NCI-H128 (cell line): ENCODE measurements around the gene LPAR5.
"Not testable (repeated sequence)": the region's sequence is repeated elsewhere in the genome, so short reads cannot be mapped to it uniquely, and the experiment has no call there.

ENCODE experiments used
- DNase-seq: peaks from one replicate; lab custom pipeline; 2025; ENCODE audit not compliant: unreplicated experiment; lab: John Stamatoyannopoulos, UW

LPAR5 gene

DNA sequence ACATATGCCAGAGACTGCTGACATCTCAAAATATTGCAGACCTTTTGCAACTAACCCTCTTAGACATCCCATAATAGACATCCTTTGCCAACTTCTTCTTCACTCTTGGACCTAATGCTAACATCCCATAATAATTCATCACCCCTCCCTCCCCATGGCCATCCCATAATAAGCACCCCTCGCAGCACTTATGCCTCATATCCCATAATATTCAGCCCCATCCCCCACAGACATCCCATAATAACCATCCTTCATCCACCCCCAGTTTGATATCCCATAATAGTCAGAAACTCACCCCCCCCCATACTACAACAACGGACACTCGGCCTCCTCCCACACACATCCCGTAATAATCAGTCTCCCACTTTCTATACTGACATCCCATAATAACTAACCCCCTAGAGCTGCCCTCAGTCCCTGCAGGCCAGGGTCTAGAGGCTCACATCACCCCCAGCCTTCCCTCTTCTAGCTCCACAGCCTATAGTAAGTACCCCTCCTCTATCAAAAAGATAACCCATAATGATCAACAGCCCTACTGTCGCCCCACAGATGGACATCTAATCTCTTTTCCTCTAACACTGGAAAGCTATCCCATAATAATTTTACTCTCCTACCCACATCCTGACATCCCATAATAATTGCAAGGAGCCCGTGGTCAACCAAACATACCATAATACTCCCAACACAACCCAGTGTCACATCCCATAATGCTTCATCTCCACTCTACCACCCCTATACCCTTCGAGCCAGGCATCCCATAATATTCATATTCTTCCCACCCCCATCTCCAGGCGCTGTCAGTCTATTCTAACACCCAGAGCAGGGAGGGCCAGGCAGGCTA lies 27.8 kb downstream of the LPAR5 start:
- no peak for DNase-seq

DNA sequence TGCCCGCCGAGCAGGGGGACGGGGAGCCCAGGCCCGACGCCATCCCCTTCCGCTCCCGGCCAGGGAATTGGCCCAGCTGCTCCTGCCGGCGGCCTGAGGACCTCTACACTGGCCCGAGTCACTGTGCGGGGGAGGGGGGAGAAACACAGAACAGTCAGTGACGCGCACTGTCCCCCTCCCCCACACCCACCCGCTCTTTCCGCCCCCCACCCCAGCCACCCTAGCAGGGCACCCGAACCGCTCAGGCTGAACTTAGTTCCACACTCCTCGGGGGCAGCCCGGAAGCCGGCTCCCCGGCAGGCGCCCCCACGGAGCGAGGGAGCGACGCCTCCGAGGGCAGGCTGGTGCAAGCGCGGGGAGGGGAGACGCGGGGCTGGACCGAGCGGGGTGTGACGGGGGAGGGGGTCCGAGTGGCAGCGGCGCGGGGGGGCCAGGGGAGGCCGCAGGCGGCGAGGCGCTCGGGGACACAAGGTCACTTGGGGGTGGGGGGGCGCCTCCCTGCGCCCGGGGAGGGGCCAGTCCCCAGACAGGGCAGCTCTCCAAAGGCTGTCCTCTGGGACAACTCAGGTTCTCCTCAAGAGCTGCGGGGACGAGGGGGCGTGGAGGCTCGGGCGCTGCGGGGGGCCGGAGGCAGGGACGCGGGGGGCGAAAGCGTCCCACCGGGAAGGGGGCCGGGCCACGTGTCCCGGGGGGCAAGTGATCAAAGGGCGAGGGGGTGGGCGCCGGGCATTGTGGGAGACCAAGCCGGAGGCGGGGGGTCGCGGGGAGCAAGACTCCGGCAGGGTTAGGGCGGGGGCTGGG lies 29.2 kb downstream of the LPAR5 start:
- no peak for DNase-seq

DNA sequence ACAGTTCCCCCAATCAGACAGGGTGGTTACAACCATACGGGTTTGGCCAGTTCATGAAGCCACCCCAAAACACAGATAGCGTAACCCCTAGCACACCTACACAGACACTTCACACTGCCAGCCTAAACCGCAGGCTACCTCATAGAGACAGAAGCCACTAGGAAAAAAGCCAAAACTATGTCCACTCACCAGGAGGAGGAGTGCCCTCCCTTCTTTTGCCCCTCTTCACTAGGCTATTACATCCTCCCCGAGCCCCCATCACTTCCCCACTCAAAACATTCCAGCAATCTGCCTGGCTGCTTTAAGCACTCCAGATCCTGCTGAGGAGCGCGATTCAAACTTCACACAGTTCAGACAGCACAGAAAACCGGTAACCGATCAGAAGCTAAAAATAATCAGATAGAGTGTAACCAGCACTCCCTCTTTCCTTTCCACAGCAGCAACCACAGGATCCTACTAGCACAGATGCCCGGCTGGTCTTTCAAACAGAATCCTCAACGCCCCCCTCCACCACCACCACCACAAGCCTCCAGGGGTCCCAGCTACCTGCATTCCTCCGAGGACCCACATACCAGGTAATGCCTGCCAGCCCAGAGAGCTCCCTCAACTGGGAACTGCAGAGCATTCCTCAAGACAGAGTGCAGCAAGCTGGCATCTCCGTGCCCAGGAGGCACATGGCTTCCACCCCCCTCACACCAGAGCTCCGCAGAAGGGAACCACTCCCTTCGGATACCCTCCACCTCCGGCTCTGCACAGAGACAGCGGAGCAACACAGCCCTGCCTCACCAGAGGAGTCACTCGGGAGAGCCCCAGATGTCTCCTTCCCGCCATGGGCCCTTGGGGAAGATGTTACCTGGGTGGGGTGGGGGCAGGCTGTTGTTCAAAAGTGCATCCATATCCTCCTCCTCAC lies 30.1 kb downstream of the LPAR5 start:
- no peak for DNase-seq

DNA sequence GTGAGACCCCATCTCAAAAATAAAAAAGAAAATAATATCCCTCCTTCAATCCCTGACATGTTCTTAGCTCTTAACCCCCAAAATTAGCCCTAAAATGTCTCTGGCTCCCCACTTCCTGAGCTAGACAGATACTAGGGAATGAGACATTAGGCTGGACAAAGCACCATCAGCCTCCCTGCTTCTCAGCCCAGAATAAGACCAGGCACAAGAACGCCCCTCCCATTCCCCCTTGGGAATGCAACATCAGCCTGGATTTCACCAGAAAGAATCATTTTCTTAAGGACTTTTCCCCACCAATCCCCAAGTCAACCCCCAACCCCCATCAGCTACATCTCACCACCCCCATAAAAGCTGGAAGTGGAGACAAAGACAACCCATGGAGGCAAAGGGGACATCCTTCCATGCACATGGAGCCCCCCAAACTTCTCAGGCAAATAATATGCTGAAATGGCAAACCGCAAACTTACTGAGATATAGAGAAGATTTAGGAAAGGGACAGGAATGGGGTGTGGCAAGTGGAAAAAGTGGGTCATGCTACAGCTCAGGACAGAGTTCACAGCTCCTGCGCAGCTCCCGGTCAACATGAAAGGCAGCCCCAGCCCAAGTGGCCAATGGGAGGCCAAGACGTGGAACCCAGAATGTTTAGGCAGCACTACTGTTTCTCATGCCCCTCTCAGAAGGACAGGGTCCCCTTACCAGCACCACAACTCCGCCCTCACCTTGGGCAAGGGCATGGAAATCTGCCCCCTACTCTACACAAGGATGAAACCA lies 31.3 kb downstream of the LPAR5 start:
- DNase-seq, result no peak

DNA sequence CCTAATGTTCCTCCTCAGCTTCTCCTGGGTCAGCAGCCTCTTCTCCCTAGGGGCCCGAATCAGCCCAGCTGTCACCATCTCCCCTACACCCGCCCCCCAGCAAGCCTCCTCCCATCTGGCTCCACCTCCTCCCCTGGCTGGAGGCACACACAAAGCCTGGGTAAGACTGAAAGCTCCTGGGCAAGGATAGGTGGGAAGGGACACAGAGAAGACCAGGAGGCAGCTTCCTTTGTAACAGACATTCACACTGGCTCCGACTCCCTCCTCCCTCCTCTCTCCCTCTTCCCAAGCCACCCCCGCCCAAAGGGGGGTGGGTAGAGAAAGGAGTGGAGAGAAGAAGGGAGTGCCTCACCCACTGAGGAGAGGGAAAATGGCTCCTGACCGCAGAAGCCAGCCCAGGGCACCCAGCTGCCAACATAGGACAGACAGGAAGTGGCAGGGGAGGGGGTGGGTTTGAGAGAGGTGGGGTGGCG lies 32.6 kb downstream of the LPAR5 start:
- no peak for DNase-seq

DNA sequence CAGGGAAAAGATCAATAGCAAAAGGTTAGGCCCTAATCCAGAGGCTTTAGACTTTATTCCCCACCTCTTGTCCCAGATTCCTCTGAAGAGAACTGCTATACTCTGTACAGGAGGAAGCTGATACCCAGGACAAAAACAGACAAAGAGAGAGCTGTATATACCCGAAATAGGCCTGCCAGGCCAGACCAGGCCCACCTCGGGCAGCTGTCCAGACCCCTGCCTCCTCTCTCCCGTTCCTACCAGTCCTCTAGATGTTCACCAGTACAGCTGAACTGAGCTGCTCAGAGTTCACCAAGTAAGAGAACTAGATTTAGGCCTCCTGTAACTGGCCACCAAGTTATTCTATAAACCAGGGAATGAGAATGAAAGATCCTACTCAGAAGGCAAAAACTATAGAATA lies 33.2 kb downstream of the LPAR5 start:
- no peak for DNase-seq

DNA sequence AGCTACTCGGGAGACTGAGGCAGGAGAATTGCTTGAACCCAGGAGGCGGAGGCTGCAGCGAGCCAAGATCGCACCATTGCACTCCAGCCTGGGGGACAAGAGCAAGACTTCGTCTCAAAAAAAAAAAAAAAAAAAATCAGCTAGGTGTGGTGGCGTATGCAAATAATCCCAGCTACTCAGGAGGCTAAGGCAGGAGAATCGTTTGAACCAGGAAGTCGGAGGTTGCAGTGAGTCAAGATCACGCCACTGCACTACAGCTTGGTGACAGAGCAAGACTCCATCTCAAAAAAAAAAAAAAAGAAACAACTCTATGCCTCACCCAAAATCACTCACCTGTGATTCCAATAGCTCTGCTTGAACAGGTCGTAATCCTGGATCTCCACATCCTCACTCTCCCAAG lies 40.1 kb downstream of the LPAR5 start:
- DNase-seq, result not testable (repeated sequence)

DNA sequence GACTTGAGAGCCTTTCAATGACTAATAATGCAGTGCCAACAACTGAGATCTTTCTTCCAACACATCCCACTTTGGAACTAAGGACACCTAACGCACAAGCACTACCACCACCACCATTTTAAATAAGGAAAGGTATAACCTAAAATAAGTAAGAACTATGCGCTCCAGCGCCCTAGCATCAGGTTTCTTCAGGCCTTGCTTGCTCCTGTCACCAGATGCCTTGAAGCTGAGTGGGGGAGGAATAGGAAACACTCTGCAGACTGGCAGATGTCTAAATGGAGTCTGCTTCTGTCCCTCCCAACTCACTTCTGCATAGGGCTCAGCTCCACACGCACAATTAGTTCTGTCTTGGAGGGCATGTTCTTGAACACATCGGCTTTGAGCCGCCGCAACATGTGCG lies 43.7 kb downstream of the LPAR5 start:
- no peak for DNase-seq

DNA sequence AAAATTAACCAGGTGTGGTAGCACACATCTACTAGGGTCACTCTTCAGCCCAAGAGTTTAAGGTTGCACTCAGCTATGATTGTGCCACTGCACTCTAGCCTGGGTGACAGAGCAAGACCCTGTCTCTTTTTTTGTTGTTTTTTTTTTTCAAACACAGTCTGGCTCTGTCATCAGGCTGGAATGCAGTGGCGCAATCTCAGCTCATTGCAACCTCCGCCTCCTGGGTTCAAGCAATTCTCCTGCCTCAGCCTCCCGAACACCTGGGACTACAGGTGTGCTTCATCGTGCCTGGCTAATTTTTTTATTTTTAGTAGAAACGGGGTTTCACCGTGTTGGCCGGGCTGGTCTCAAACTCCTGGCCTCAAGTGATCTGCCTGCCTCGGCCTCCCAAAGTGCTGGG lies 49.2 kb downstream of the LPAR5 start:
- not testable (repeated sequence) for DNase-seq

DNA sequence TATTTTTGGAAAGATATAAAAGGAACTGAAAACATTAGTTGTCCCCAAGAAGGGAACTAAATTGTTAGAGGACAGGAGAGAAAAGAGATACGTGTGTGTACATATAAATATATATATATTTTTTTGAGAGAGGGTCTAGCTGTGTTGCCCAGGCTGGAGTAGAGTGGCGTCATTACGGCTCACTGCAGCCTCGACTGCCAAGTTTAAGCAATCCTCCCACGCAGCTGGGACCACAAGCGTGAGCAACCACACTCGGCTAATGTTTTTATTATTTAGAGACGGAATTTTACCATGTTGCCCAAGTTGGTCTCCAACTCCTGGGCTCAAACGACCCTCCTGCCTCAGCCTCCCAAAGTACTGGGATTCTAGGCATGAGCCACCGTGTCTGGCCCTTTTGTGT lies 51.5 kb downstream of the LPAR5 start:
- DNase-seq, result no peak

DNA sequence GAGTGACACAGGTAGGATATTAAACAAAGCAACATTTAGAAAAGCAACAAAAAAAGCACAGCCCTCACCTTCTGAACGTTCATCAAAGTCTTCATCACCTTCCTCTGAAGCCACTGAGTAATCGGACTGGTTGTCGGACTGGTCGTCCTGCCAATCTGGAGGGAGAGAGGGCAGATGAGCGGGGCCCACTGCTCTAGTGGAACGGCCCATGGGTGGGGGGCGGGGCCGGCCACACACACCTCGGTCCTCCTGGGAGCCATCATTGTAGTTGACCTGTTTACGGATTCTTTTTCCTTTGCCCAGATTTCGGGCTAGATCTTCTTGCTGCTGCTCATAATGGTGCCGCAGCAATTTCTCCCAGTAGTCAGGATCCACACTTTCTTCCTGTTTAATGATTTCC lies 52.8 kb downstream of the LPAR5 start:
- DNase-seq, result no peak

DNA sequence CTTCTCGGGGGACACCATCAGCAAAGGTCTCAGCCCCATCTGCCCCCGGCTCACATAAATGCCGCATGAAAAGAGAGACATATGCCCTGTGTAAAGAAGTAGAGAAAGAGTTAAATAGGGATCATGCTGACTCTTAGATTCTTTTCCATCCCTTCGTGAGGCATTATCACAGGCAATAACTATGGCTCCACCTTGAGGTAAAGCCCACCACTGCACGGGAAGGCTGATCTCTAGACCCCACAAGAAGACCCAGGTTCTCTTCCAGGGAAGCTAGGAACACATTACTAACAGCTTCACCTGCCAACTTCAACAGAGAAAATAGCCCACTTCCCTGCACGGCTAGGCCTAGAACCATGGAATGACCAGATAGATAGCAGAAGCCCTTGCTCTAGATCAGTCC lies 53.6 kb downstream of the LPAR5 start:
- no peak for DNase-seq

DNA sequence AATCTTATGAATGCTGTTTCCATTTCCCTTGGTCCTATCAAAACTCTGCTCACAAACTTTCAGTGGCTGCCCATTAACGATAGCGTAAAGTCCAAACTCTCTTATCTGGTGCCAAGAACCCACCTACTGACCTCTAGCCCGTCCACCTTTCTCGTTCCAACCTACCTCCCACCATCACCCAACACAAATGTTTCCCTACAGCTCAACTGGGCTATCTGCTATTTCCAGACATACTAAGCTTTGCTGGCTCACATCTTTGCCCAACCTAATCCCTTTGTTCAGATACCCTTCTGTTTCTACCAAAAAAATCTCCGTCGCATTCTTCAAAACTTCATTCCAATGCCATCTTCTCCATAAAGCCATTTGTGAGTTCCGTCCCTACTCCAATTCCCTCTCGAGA lies 60.1 kb downstream of the LPAR5 start:
- no peak for DNase-seq

DNA sequence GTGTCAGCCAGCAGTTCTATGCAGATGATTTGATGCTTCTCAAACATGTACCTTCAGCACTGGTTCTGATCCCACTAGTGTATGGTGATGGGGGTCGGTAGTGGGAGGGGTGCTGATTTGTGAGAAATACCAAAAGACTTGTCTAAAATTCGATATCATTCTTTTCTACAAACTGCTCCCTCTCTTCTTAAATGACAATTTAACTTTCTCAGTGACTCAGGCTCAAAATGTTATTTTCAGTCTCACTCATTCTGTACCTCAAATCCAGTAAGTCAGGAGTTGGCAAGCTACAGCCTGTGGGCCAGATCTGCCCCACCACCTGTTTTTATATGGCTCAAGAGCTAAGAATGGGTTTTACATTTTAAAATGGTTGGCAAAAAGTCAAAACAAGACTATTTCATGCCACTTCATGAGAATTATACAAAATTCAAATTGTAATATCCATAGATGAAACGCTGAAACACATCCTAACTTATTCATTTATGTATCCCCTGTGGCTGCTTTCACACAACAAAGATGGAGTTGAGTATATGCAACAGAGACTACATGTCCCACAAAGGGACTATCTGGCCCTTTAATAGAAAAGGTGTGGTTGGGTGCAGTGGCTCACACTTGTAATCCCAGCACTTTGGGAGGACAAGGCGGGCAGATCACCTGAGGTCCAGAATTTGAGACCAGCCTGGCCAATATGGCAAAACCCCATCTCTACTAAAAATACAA lies 61.0 kb downstream of the LPAR5 start:
- no peak for DNase-seq

DNA sequence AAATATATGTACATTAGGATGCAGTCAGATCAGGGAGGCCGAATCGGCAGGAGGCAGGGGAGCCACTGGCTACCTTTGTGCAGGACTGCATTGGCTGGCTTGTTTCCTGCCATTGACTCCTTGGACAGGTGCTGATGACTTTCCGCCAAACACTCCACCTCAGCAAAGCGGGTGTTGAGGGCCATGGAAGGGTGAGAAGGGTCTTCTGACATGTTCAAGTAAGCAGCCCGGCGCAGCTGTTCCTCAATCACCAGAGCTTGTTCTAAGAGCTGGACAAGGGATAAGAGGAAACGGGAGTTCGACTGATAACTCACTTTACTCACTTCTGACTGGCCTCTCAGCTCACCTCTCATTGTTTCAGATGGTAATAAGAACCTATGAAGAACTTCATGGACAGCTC lies 62.8 kb downstream of the LPAR5 start:
- no peak for DNase-seq

DNA sequence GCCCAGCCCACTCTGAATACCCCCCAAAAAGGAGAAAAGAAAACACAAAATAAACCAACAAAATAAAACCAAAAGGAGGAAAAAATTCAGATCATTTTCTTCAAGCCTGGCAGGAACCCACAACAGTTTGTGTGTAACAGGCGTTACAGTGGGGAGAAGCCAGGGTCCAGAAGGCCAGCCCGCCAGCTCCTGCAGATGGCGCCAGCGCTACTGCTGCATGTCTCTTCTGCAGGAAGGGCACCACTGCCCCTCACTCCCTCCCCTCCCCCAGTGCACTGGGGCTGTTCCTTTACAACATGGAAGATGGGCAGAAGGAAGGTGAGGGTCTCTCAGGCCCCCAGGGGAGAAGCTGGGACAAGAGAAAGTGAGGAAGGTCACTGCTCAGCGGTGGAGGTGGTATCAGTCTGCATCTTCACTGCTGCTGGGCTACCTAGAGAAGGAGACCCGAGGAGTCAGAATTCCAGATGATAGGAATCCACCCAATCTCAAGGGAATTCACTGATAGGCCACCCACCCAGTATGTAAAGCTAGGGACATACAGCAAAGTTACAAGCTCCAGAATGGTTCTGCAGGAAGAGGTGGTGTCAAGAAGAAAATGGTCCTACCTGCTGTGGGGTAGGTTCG lies 65.4 kb downstream of the LPAR5 start:
- DNase-seq, result peak; percentile 19

DNA sequence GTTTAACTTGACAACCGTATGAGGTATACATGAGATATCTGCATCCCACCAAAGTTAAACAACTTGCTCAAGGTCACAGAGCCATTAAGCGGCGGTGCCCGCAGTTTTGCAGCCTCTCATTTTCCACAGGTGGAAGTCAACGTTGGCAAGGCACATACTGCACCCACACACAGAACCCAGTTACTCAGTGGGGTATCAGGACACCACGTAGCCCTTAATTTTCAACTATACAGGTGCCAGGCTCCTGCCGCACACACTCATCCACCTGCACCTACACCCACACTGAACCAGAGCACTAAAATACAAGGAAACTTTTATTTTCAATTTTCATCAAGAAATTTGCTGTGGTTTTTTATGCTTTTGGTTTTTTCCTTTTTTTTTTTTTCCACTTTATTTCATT lies 66.0 kb downstream of the LPAR5 start:
- no peak for DNase-seq

DNA sequence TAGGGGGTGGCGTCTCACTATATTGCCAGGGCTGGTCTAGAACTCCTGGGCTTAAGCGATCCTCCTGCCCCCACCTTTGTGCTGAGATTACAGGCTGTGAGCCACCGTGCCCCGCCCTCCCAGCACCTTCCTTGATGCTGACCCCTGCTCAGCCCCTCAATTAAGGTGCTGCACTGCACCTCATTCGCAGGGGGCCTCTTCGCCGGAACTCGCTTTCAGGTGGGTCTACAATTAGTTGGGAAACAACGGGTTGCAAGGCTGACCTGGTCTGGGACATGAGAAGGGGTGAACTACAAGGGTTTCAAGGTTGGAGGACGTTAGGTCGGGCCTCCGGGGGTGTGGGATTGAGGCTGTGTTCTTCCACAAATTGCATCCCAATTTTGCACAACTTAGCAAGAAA lies 66.4 kb downstream of the LPAR5 start:
- DNase-seq, result no peak
